Mesendoderm (in vitro differentiated cells): ENCODE measurements around the gene STK40.

Source experiments
- DNase-seq: peaks from one replicate; pipeline ENCODE4 v3.0.0; 2013
- H2AK5ac ChIP-seq: 2 replicates; pipeline ENCODE4 v1.6.1; 2013; ENCODE audit warnings: low read length, inconsistent platforms
- H2BK120ac ChIP-seq: 2 replicates; pipeline ENCODE4 v1.6.1; 2013; ENCODE audit warnings: low read depth, mild to moderate bottlenecking, low read length, moderate library complexity, mixed read lengths
- H2BK15ac ChIP-seq: replicated peaks from 2 replicates; pipeline ENCODE4 v1.6.1; 2013; ENCODE audit warnings: low read depth, mild to moderate bottlenecking, moderate library complexity
- H2BK5ac ChIP-seq: 2 replicates; pipeline ENCODE4 v1.6.1; 2013; ENCODE audit warnings: low read length, inconsistent platforms
- H3K18ac ChIP-seq: 2 replicates; pipeline ENCODE4 v1.6.1; 2013; ENCODE audit warnings: mild to moderate bottlenecking, low read length, mixed read lengths
- H3K23ac ChIP-seq: one replicate; pipeline ENCODE4 v1.6.1; 2013; ENCODE audit warnings: low read length
- H3K27ac ChIP-seq: 2 replicates; pipeline ENCODE4 v1.5.1; 2013; ENCODE audit warnings: low read depth, mild to moderate bottlenecking, inconsistent platforms, low read length, moderate library complexity
- H3K27me3 ChIP-seq: 2 replicates; pipeline ENCODE4 v1.6.1; 2013; ENCODE audit warnings: low read length, control low read depth, mild to moderate bottlenecking, inconsistent platforms; ENCODE audit not compliant: insufficient read depth, poor library complexity
- H3K36me3 ChIP-seq: 2 replicates; pipeline ENCODE4 v1.6.1; 2013; ENCODE audit warnings: low read length, inconsistent platforms; ENCODE audit not compliant: control insufficient read depth, insufficient read depth
- H3K4ac ChIP-seq: one replicate; pipeline ENCODE4 v1.6.1; 2013; ENCODE audit warnings: low read depth, mild to moderate bottlenecking, low read length, moderate library complexity
- H3K4me1 ChIP-seq: 2 replicates; pipeline ENCODE4 v1.6.1; 2013; ENCODE audit warnings: low read depth, low read length, inconsistent platforms; ENCODE audit not compliant: control insufficient read depth
- H3K4me2 ChIP-seq: 2 replicates; pipeline ENCODE4 v1.6.1; 2013; ENCODE audit warnings: low read length
- H3K4me3 ChIP-seq: 2 replicates; pipeline ENCODE4 v1.5.1; 2013; ENCODE audit warnings: mild to moderate bottlenecking, low read length
- H3K56ac ChIP-seq: one replicate; pipeline ENCODE4 v1.6.1; 2013; ENCODE audit warnings: low read length
- H3K79me1 ChIP-seq: 2 replicates; pipeline ENCODE4 v1.6.1; 2013; ENCODE audit warnings: low read length, inconsistent platforms
- H3K79me2 ChIP-seq: 2 replicates; pipeline ENCODE4 v1.6.1; 2013; ENCODE audit warnings: mild to moderate bottlenecking, low read length; ENCODE audit not compliant: control insufficient read depth, insufficient read depth
- H3K9ac ChIP-seq: 2 replicates; pipeline ENCODE4 v1.6.1; 2013; ENCODE audit warnings: low read length, inconsistent platforms
- H4K5ac ChIP-seq: one replicate; pipeline ENCODE4 v1.6.1; 2013; ENCODE audit warnings: low read length
- H4K8ac ChIP-seq: one replicate; pipeline ENCODE4 v1.6.1; 2013; ENCODE audit warnings: low read depth, mild to moderate bottlenecking, control low read depth, low read length, moderate library complexity
- whole genome bisulfite sequencing: extraction: QIAGEN DNeasy Blood & Tissue Kit; methylation state at CpG from one replicate; pipeline ENCODE4 v1.1.7; 2013; ENCODE audit warnings: low lambda C conversion rate, missing lambda C conversion rate; ENCODE audit not compliant: insufficient coverage; ENCODE audit errors: extremely low coverage; 5-methylcytosine and 5-hydroxymethylcytosine counted together

STK40 gene

GRCh38 chr1:36383240-36383639 lies 2.5 kb downstream of the STK40 start:
- Histone ChIP-seq H3K4me2 (no peak overlapping the region), H2BK120ac (no peak overlapping the region), H3K18ac (no peak overlapping the region), H2BK15ac (no peak overlapping the region), H3K4me1 (peaks cover 26% of the 10 kb centered on the region), H4K5ac (no peak overlapping the region), H3K27ac (no peak overlapping the region), H3K27me3 (no peaks in the 10 kb centered on the region), H3K79me1 (peaks cover 22% of the 10 kb centered on the region), H2AK5ac (no peak overlapping the region), H3K9ac (no peak overlapping the region), H3K36me3 (no peaks in the 10 kb centered on the region), H3K23ac (no peak overlapping the region), H3K4ac (no peak overlapping the region), H4K8ac (no peak overlapping the region), H3K79me2 (peaks cover 55% of the 10 kb centered on the region), H3K4me3 (no peak overlapping the region), H2BK5ac (no peak overlapping the region), H3K56ac (peak overlapping the region; percentile 54)
- WGBS: no CpG with 5 or more reads among the region's 4 CpGs
- no peak for DNase-seq

GRCh38 chr1:36382669-36383068 lies 3.1 kb downstream of the STK40 start:
- WGBS: no CpG with 5 or more reads among the region's 4 CpGs
- H3K4me3 ChIP-seq: no peak overlapping the region
- H3K9ac ChIP-seq: no peak overlapping the region
- H3K4ac ChIP-seq: no peak overlapping the region
- DNase-seq: no peak
- H3K18ac ChIP-seq: no peak overlapping the region
- peaks cover 26% of the 10 kb centered on the region for H3K79me1 ChIP-seq
- H3K27ac ChIP-seq: no peak overlapping the region
- H2BK120ac ChIP-seq: no peak overlapping the region
- H3K27me3 ChIP-seq: no peaks in the 10 kb centered on the region
- H3K56ac ChIP-seq: no peak overlapping the region
- no peak overlapping the region for H2AK5ac ChIP-seq
- H2BK15ac ChIP-seq: no peak overlapping the region
- H3K4me1 ChIP-seq: peaks cover 23% of the 10 kb centered on the region
- no peak overlapping the region for H4K5ac ChIP-seq
- no peak overlapping the region for H4K8ac ChIP-seq
- H2BK5ac ChIP-seq: no peak overlapping the region
- H3K36me3 ChIP-seq: no peaks in the 10 kb centered on the region
- no peak overlapping the region for H3K4me2 ChIP-seq
- H3K23ac ChIP-seq: no peak overlapping the region
- H3K79me2 ChIP-seq: peaks cover 61% of the 10 kb centered on the region

DNA sequence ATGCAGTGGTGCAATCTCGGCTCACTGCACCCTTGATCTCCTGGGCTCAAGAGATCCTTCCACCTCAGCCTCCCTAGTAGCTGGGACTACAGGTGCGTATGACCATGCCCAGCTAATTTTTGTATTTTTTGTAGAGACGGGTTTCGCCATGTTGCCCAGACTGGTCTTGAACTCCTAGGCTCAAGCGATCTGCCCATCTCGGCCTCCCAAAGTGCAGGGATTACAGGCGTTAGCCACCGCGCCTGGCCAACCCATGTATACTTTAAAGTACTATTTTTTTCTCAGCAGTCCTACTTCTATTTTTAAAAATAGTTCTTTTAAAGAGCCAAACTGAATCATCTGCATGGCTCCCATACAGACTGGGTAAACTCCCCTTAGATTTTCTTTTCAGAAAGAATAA lies 3.5 kb downstream of the STK40 start:
- H3K4me2 ChIP-seq: no peak overlapping the region
- no CpG with 5 or more reads among the region's 9 CpGs for WGBS

DNA sequence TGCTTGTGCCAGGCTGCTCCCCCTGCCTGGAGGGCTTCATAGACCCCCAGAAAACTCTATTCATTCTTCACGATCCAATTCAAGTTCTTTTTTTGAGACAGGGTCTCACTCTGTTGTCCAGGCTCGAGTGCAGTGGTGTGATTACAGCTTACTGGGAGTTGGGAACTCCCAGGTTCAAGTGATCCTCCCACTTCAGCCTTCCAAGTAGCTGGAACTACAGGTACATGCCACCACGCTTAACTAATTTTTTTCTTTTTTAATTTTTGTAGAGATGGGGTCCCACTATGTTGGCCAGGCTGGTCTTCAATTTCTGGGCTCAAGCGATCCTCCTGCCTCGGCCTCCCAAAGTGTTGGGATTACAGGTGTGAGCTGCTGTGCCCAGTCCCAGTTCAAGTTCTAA lies 4.3 kb downstream of the STK40 start:
- no peak overlapping the region for H4K5ac ChIP-seq
- no peak overlapping the region for H3K4ac ChIP-seq
- no peaks in the 10 kb centered on the region for H3K36me3 ChIP-seq
- H3K27ac ChIP-seq: no peak overlapping the region
- no peak overlapping the region for H2BK5ac ChIP-seq
- peaks cover 28% of the 10 kb centered on the region for H3K79me1 ChIP-seq
- no peak overlapping the region for H3K9ac ChIP-seq
- no peak overlapping the region for H2BK120ac ChIP-seq
- H2AK5ac ChIP-seq: no peak overlapping the region
- H3K23ac ChIP-seq: no peak overlapping the region
- H4K8ac ChIP-seq: no peak overlapping the region
- H3K4me3 ChIP-seq: no peak overlapping the region
- no CpG with 5 or more reads among the region's 5 CpGs for WGBS
- H2BK15ac ChIP-seq: no peak overlapping the region
- no peak overlapping the region for H3K4me2 ChIP-seq
- H3K27me3 ChIP-seq: no peaks in the 10 kb centered on the region
- H3K18ac ChIP-seq: no peak overlapping the region
- peaks cover 16% of the 10 kb centered on the region for H3K4me1 ChIP-seq
- no peak overlapping the region for H3K56ac ChIP-seq
- H3K79me2 ChIP-seq: peaks cover 65% of the 10 kb centered on the region
- DNase-seq: no peak

More for the DNA sequence above, 3.5 kb downstream of the STK40 start:
- H3K4me1 ChIP-seq: peaks cover 23% of the 10 kb centered on the region
- no peak overlapping the region for H3K56ac ChIP-seq
- no peak overlapping the region for H3K4me3 ChIP-seq
- H3K27ac ChIP-seq: no peak overlapping the region
- no peak overlapping the region for H3K4ac ChIP-seq
- no peak overlapping the region for H2BK120ac ChIP-seq
- H4K8ac ChIP-seq: no peak overlapping the region
- no peak overlapping the region for H2BK5ac ChIP-seq
- no peak overlapping the region for H4K5ac ChIP-seq
- no peak overlapping the region for H3K23ac ChIP-seq
- no peaks in the 10 kb centered on the region for H3K36me3 ChIP-seq
- H3K79me1 ChIP-seq: peaks cover 28% of the 10 kb centered on the region
- H3K9ac ChIP-seq: no peak overlapping the region
- H3K27me3 ChIP-seq: no peaks in the 10 kb centered on the region
- DNase-seq: no peak
- no peak overlapping the region for H2BK15ac ChIP-seq
- no peak overlapping the region for H3K18ac ChIP-seq
- no peak overlapping the region for H2AK5ac ChIP-seq
- peaks cover 64% of the 10 kb centered on the region for H3K79me2 ChIP-seq

DNA sequence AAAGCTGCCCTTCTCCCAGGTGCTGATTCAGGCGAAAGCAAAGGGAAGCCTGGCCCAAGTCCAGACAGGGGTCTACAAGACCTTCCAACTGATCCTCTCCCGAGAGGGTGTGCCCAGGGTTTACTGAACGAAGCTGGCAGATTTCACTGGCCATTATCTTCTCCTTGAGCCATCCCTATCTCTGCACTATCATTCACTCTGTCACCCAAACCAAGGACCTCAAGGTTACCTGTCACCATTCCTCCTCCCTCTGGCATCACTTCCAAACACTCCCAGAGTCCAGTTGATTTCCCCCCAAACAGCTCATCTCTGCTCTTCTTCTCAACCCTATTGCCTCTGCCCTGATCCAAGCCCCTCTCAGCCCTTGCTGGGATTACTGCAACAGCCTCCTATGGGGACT lies 4.9 kb downstream of the STK40 start:
- Histone ChIP-seq H3K18ac (no peak overlapping the region), H3K4me2 (no peak overlapping the region), H4K8ac (no peak overlapping the region), H2AK5ac (no peak overlapping the region), H2BK120ac (no peak overlapping the region), H3K56ac (no peak overlapping the region), H3K4me1 (peaks cover 16% of the 10 kb centered on the region), H2BK5ac (no peak overlapping the region), H3K9ac (peak overlapping the region; percentile 1), H3K27ac (peak overlapping the region; percentile 41), H3K79me1 (peaks cover 32% of the 10 kb centered on the region), H3K36me3 (no peaks in the 10 kb centered on the region), H3K27me3 (no peaks in the 10 kb centered on the region), H2BK15ac (no peak overlapping the region), H3K4me3 (no peak overlapping the region), H3K23ac (no peak overlapping the region), H3K79me2 (peaks cover 71% of the 10 kb centered on the region), H3K4ac (no peak overlapping the region), H4K5ac (no peak overlapping the region)
- peak; percentile 12 for DNase-seq
- WGBS: no CpG with 5 or more reads among the region's 3 CpGs

- Histone ChIP-seq H2BK120ac (no peak overlapping the region), H2AK5ac (no peak overlapping the region), H3K27me3 (no peaks in the 10 kb centered on the region), H3K18ac (no peak overlapping the region), H2BK5ac (peak overlapping the region; percentile 22), H4K5ac (no peak overlapping the region), H3K4ac (no peak overlapping the region), H3K36me3 (no peaks in the 10 kb centered on the region), H3K79me2 (peaks cover 70% of the 10 kb centered on the region), H3K9ac (peak overlapping the region; percentile 13), H3K4me1 (peaks cover 16% of the 10 kb centered on the region), H3K79me1 (peaks cover 32% of the 10 kb centered on the region), H2BK15ac (no peak overlapping the region), H3K23ac (no peak overlapping the region), H3K4me3 (no peak overlapping the region), H3K56ac (no peak overlapping the region), H3K4me2 (no peak overlapping the region), H4K8ac (no peak overlapping the region), H3K27ac (peak overlapping the region; percentile 41)
- WGBS: no CpG with 5 or more reads among the region's 5 CpGs
- DNase-seq: peak; percentile 51
These were observed 5.5 kb downstream of the STK40 start for GRCh38 chr1:36380143-36380619.
